Measurements from ENCODE around the gene SYNDIG1.

The SYNDIG1 gene

GRCh38 chr20:24468401-24469115 lies 871 bp upstream of the SYNDIG1 start:
- H3K27ac ChIP-seq (ENCODE audit: low read depth, low read length) = peak overlapping the region; percentile 48
- no peaks in the 10 kb centered on the region for H3K27me3 ChIP-seq (ENCODE audit: insufficient read depth, low read length, poor library complexity)
- H4K8ac ChIP-seq (ENCODE audit: low read depth, low read length) = no peak overlapping the region
- no peak overlapping the region for H2AK5ac ChIP-seq (ENCODE audit: low read length)
- no peak overlapping the region for H4K5ac ChIP-seq (ENCODE audit: low read length)
- peaks cover 13% of the 10 kb centered on the region for H3K79me1 ChIP-seq (ENCODE audit: low read length)
- no peaks in the 10 kb centered on the region for H3K36me3 ChIP-seq (ENCODE audit: control insufficient read depth, insufficient read depth, low read length)
- peak overlapping the region; percentile 24 for H3K18ac ChIP-seq (ENCODE audit: low read length)
- no peak overlapping the region for H3K23ac ChIP-seq (ENCODE audit: low read length)
- H3K4me3 ChIP-seq (ENCODE audit: low read length) = peak overlapping the region; percentile 83
- no peak overlapping the region for H2BK15ac ChIP-seq (replicated peaks; ENCODE audit: low read depth)
- no peak overlapping the region for H2BK120ac ChIP-seq (ENCODE audit: low read depth, low read length)
- DNase-seq = no peak
- H3K4me1 ChIP-seq (ENCODE audit: control insufficient read depth, low read depth, low read length) = peaks cover 20% of the 10 kb centered on the region
- H3K9ac ChIP-seq (ENCODE audit: low read length) = peak overlapping the region; percentile 71
- H3K79me2 ChIP-seq (ENCODE audit: control insufficient read depth, insufficient read depth, low read length) = peaks cover 24% of the 10 kb centered on the region
- no peak overlapping the region for H3K4ac ChIP-seq (ENCODE audit: low read depth, low read length)
- peak overlapping the region; percentile 84 for H3K56ac ChIP-seq (ENCODE audit: low read length)
- WGBS (ENCODE audit: extremely low coverage, insufficient coverage, low lambda C conversion rate) = no CpG with 5 or more reads among the region's 23 CpGs
- peak overlapping the region; percentile 87 for H3K4me2 ChIP-seq (ENCODE audit: low read length)
- H2BK5ac ChIP-seq (ENCODE audit: low read length) = peak overlapping the region; percentile 68

GRCh38 chr20:24469894-24470745 lies 691 bp downstream of the SYNDIG1 start:
- DNase-seq = peak; percentile 71
- Histone ChIP-seq H3K23ac (ENCODE audit: low read length) (peak overlapping the region; percentile 99), H3K79me2 (ENCODE audit: control insufficient read depth, insufficient read depth, low read length) (peaks cover 34% of the 10 kb centered on the region), H3K18ac (ENCODE audit: low read length) (peak overlapping the region; percentile 24), H3K4ac (ENCODE audit: low read depth, low read length) (peak overlapping the region; percentile 90), H3K9ac (ENCODE audit: low read length) (peak overlapping the region; percentile 71), H3K4me3 (ENCODE audit: low read length) (peak overlapping the region; percentile 83), H3K36me3 (ENCODE audit: control insufficient read depth, insufficient read depth, low read length) (no peaks in the 10 kb centered on the region), H2AK5ac (ENCODE audit: low read length) (no peak overlapping the region), H3K4me2 (ENCODE audit: low read length) (peak overlapping the region; percentile 100), H3K56ac (ENCODE audit: low read length) (peak overlapping the region; percentile 84), H2BK5ac (ENCODE audit: low read length) (peak overlapping the region; percentile 66), H3K4me1 (ENCODE audit: control insufficient read depth, low read depth, low read length) (peaks cover 23% of the 10 kb centered on the region), H4K8ac (ENCODE audit: low read depth, low read length) (no peak overlapping the region), H2BK15ac (replicated peaks; ENCODE audit: low read depth) (no peak overlapping the region), H3K27me3 (ENCODE audit: insufficient read depth, low read length, poor library complexity) (no peaks in the 10 kb centered on the region), H3K79me1 (ENCODE audit: low read length) (peaks cover 18% of the 10 kb centered on the region), H2BK120ac (ENCODE audit: low read depth, low read length) (no peak overlapping the region), H3K27ac (ENCODE audit: low read depth, low read length) (no peak overlapping the region), H4K5ac (ENCODE audit: low read length) (no peak overlapping the region)
- WGBS (ENCODE audit: extremely low coverage, insufficient coverage, low lambda C conversion rate) = no CpG with 5 or more reads among the region's 62 CpGs

- Histone ChIP-seq H3K23ac (ENCODE audit: low read length) (peak overlapping the region; percentile 98), H4K8ac (ENCODE audit: low read depth, low read length) (no peak overlapping the region), H3K4me1 (ENCODE audit: control insufficient read depth, low read depth, low read length) (peaks cover 22% of the 10 kb centered on the region), H4K5ac (ENCODE audit: low read length) (no peak overlapping the region), H2AK5ac (ENCODE audit: low read length) (no peak overlapping the region), H3K79me2 (ENCODE audit: control insufficient read depth, insufficient read depth, low read length) (peaks cover 39% of the 10 kb centered on the region), H3K79me1 (ENCODE audit: low read length) (peaks cover 22% of the 10 kb centered on the region), H3K36me3 (ENCODE audit: control insufficient read depth, insufficient read depth, low read length) (no peaks in the 10 kb centered on the region), H3K9ac (ENCODE audit: low read length) (peak overlapping the region; percentile 71), H3K4ac (ENCODE audit: low read depth, low read length) (no peak overlapping the region), H3K4me3 (ENCODE audit: low read length) (peak overlapping the region; percentile 83), H2BK120ac (ENCODE audit: low read depth, low read length) (no peak overlapping the region), H2BK15ac (replicated peaks; ENCODE audit: low read depth) (no peak overlapping the region), H3K27me3 (ENCODE audit: insufficient read depth, low read length, poor library complexity) (no peaks in the 10 kb centered on the region), H2BK5ac (ENCODE audit: low read length) (no peak overlapping the region), H3K18ac (ENCODE audit: low read length) (peak overlapping the region; percentile 24), H3K56ac (ENCODE audit: low read length) (peak overlapping the region; percentile 84), H3K4me2 (ENCODE audit: low read length) (peak overlapping the region; percentile 100), H3K27ac (ENCODE audit: low read depth, low read length) (no peak overlapping the region)
- no CpG with 5 or more reads among the region's 56 CpGs for WGBS (ENCODE audit: extremely low coverage, insufficient coverage, low lambda C conversion rate)
- peak; percentile 56 for DNase-seq
Measured at GRCh38 chr20:24470746-24471582, 1.5 kb downstream of the SYNDIG1 start.

GRCh38 chr20:24472426-24472825 lies 3.0 kb downstream of the SYNDIG1 start:
- Histone ChIP-seq H3K4ac (ENCODE audit: low read depth, low read length) (no peak overlapping the region), H3K4me2 (ENCODE audit: low read length) (no peak overlapping the region), H3K18ac (ENCODE audit: low read length) (no peak overlapping the region), H3K79me2 (ENCODE audit: control insufficient read depth, insufficient read depth, low read length) (peaks cover 47% of the 10 kb centered on the region), H3K27ac (ENCODE audit: low read depth, low read length) (no peak overlapping the region), H3K56ac (ENCODE audit: low read length) (no peak overlapping the region), H2BK15ac (replicated peaks; ENCODE audit: low read depth) (no peak overlapping the region), H3K27me3 (ENCODE audit: insufficient read depth, low read length, poor library complexity) (no peaks in the 10 kb centered on the region), H2BK5ac (ENCODE audit: low read length) (no peak overlapping the region), H3K4me1 (ENCODE audit: control insufficient read depth, low read depth, low read length) (peaks cover 18% of the 10 kb centered on the region), H4K8ac (ENCODE audit: low read depth, low read length) (no peak overlapping the region), H3K23ac (ENCODE audit: low read length) (no peak overlapping the region), H3K36me3 (ENCODE audit: control insufficient read depth, insufficient read depth, low read length) (no peaks in the 10 kb centered on the region), H3K4me3 (ENCODE audit: low read length) (no peak overlapping the region), H4K5ac (ENCODE audit: low read length) (no peak overlapping the region), H2AK5ac (ENCODE audit: low read length) (no peak overlapping the region), H2BK120ac (ENCODE audit: low read depth, low read length) (no peak overlapping the region), H3K79me1 (ENCODE audit: low read length) (peaks cover 27% of the 10 kb centered on the region), H3K9ac (ENCODE audit: low read length) (no peak overlapping the region)
- no CpG with 5 or more reads among the region's 3 CpGs for WGBS (ENCODE audit: extremely low coverage, insufficient coverage, low lambda C conversion rate)
- DNase-seq = no peak

GRCh38 chr20:24473435-24474223 lies 4.2 kb downstream of the SYNDIG1 start:
- Histone ChIP-seq H3K4me3 (ENCODE audit: low read length) (no peak overlapping the region), H4K8ac (ENCODE audit: low read depth, low read length) (no peak overlapping the region), H3K79me1 (ENCODE audit: low read length) (peaks cover 29% of the 10 kb centered on the region), H3K36me3 (ENCODE audit: control insufficient read depth, insufficient read depth, low read length) (no peaks in the 10 kb centered on the region), H3K79me2 (ENCODE audit: control insufficient read depth, insufficient read depth, low read length) (peaks cover 53% of the 10 kb centered on the region), H2AK5ac (ENCODE audit: low read length) (no peak overlapping the region), H3K27me3 (ENCODE audit: insufficient read depth, low read length, poor library complexity) (no peaks in the 10 kb centered on the region), H3K18ac (ENCODE audit: low read length) (no peak overlapping the region), H3K4ac (ENCODE audit: low read depth, low read length) (no peak overlapping the region), H2BK15ac (replicated peaks; ENCODE audit: low read depth) (no peak overlapping the region), H3K9ac (ENCODE audit: low read length) (no peak overlapping the region), H3K4me2 (ENCODE audit: low read length) (no peak overlapping the region), H3K23ac (ENCODE audit: low read length) (no peak overlapping the region), H2BK120ac (ENCODE audit: low read depth, low read length) (no peak overlapping the region), H3K4me1 (ENCODE audit: control insufficient read depth, low read depth, low read length) (peaks cover 12% of the 10 kb centered on the region), H3K56ac (ENCODE audit: low read length) (no peak overlapping the region), H3K27ac (ENCODE audit: low read depth, low read length) (no peak overlapping the region), H4K5ac (ENCODE audit: low read length) (no peak overlapping the region), H2BK5ac (ENCODE audit: low read length) (no peak overlapping the region)
- no CpG with 5 or more reads among the region's 7 CpGs for WGBS (ENCODE audit: extremely low coverage, insufficient coverage, low lambda C conversion rate)
- DNase-seq = no peak

All from mesendoderm (in vitro differentiated cells).